WTC11 (cell line): ENCODE results near the gene CMTR1.

Source experiments
- CBFB ChIP-seq: sonication (generic); formaldehyde crosslinking; IDR thresholded peaks from 2 replicates; pipeline ENCODE4 v1.8.1; 2022; ENCODE audit warnings: mild to moderate bottlenecking, low read depth, missing genetic modification reagents
- CTCF ChIP-seq: fragments of 200-600 bp; IDR thresholded peaks from 2 replicates; pipeline ENCODE4 v1.8.0; 2022; ENCODE audit warnings: antibody characterized with exemption
- IRF2 ChIP-seq: sonication (generic); formaldehyde crosslinking; IDR thresholded peaks from 2 replicates; pipeline ENCODE4 v1.8.0; 2022; ENCODE audit warnings: low read depth, missing genetic modification reagents, borderline replicate concordance
- JUN ChIP-seq: sonication (generic); formaldehyde crosslinking; IDR thresholded peaks from 2 replicates; pipeline ENCODE4 v1.8.0; 2023; ENCODE audit warnings: mild to moderate bottlenecking, missing genetic modification reagents
- TF ChIP-seq, protein P1 (sequence below): sonication (generic); formaldehyde crosslinking; IDR thresholded peaks from 2 replicates; pipeline ENCODE4 v1.8.0; 2023; ENCODE audit warnings: missing genetic modification reagents, mild to moderate bottlenecking, borderline replicate concordance
- TF ChIP-seq, protein P2 (sequence below): sonication (generic); formaldehyde crosslinking; IDR thresholded peaks from 2 replicates; pipeline ENCODE4 v1.8.1; 2022; ENCODE audit warnings: missing genetic modification reagents, borderline replicate concordance

DNA sequence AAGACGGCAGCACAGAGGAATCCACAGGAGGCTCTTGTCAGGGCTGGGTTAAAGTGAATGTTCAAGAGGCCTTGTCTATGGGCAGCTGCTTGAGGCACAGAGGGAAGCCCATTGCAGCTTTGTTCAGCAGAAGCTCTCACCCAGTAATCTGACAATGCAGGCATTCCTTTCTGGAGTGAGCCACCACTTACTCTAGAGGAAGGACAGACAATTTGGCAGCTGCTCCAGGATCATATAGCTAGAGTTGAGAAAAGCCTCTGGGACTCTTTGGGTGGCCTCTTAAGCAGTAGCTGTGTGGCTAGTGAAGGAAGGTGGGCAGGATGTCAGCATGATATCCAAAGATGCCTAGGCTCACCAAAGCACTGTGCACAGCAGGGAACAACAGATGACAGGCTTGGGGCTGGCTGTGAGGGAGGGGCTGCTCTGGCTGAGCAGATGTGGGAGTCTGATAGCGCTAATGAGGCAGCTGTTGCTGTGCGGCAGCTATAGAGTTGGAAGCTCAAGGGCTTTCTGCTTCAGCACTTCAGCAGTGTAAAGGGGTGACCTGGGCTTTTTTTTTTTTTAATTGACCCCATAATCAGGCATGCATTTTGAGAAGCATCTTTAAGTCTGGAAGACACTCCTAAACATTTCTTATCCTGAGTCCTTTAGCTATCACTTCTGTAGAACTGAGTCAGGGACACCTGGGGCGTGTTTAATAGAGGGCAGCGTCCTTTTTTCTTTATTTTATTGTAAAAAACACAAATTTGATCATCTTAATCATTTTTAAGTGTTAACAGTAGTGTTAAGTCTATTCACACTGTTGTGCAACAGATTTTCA, 27.2 kb downstream of the CMTR1 start:
- TF ChIP-seq CBFB (CRISPR knock-in tag) (no peak), CTCF (no peak), IRF2 (CRISPR knock-in tag) (no peak), JUN (no peak)
- TF ChIP-seq, protein P1, sequence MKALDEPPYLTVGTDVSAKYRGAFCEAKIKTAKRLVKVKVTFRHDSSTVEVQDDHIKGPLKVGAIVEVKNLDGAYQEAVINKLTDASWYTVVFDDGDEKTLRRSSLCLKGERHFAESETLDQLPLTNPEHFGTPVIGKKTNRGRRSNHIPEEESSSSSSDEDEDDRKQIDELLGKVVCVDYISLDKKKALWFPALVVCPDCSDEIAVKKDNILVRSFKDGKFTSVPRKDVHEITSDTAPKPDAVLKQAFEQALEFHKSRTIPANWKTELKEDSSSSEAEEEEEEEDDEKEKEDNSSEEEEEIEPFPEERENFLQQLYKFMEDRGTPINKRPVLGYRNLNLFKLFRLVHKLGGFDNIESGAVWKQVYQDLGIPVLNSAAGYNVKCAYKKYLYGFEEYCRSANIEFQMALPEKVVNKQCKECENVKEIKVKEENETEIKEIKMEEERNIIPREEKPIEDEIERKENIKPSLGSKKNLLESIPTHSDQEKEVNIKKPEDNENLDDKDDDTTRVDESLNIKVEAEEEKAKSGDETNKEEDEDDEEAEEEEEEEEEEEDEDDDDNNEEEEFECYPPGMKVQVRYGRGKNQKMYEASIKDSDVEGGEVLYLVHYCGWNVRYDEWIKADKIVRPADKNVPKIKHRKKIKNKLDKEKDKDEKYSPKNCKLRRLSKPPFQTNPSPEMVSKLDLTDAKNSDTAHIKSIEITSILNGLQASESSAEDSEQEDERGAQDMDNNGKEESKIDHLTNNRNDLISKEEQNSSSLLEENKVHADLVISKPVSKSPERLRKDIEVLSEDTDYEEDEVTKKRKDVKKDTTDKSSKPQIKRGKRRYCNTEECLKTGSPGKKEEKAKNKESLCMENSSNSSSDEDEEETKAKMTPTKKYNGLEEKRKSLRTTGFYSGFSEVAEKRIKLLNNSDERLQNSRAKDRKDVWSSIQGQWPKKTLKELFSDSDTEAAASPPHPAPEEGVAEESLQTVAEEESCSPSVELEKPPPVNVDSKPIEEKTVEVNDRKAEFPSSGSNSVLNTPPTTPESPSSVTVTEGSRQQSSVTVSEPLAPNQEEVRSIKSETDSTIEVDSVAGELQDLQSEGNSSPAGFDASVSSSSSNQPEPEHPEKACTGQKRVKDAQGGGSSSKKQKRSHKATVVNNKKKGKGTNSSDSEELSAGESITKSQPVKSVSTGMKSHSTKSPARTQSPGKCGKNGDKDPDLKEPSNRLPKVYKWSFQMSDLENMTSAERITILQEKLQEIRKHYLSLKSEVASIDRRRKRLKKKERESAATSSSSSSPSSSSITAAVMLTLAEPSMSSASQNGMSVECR (CRISPR knock-in tag) = no peak
- TF ChIP-seq, protein P2, sequence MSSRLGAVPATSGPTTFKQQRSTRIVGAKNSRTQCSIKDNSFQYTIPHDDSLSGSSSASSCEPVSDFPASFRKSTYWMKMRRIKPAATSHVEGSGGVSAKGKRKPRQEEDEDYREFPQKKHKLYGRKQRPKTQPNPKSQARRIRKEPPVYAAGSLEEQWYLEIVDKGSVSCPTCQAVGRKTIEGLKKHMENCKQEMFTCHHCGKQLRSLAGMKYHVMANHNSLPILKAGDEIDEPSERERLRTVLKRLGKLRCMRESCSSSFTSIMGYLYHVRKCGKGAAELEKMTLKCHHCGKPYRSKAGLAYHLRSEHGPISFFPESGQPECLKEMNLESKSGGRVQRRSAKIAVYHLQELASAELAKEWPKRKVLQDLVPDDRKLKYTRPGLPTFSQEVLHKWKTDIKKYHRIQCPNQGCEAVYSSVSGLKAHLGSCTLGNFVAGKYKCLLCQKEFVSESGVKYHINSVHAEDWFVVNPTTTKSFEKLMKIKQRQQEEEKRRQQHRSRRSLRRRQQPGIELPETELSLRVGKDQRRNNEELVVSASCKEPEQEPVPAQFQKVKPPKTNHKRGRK (CRISPR knock-in tag) = no peak
